DMS79 treated with DMSO at 0.1 percent for 48 hours (cell line): ENCODE results near the gene SPC25.

Experiments
- DNase-seq: peaks from one replicate; lab custom pipeline; 2025; lab: John Stamatoyannopoulos, UW

Gene SPC25

GRCh38 chr2:168843253-168843652 is 47.0 kb downstream of the SPC25 start:
- DNase-seq: no peak

GRCh38 chr2:168841445-168841844 is 48.8 kb downstream of the SPC25 start:
- DNase-seq: peak; percentile 18

- DNase-seq: no peak
Observed at GRCh38 chr2:168835969-168836368, 54.3 kb downstream of the SPC25 start.

GRCh38 chr2:168831662-168832061 is 58.6 kb downstream of the SPC25 start:
- no peak for DNase-seq

GRCh38 chr2:168830958-168831357 is 59.3 kb downstream of the SPC25 start:
- no peak for DNase-seq

- DNase-seq: no peak
Observed at GRCh38 chr2:168825126-168825525, 65.1 kb downstream of the SPC25 start.

GRCh38 chr2:168821992-168822391 is 68.2 kb downstream of the SPC25 start:
- DNase-seq: no peak

GRCh38 chr2:168821577-168821976 is 68.7 kb downstream of the SPC25 start:
- DNase-seq: no peak
